ENCODE results near the gene CCDC17. TPM values are rescaled to one million over a fixed set of nuclear protein-coding genes. Genes with fewer than 3 reads are reported as not detected.
"Not testable (repeated sequence)": the region's sequence is repeated elsewhere in the genome, so short reads cannot be mapped to it uniquely, and the experiment has no call there.

Gene CCDC17
- total RNA-seq, 4 donors from 2014 or later = 0.38 to 3.6 (median 2.4) TPM

GRCh38 chr1:45604239-45604638 lies 19.6 kb downstream of the CCDC17 start:
- Histone ChIP-seq H3K27ac (no peak overlapping the region), H3K27me3 (no peaks in the 10 kb centered on the region), H3K4me3 (no peak overlapping the region), H3K4me1 (peaks cover 0 to 18% (median 6%) of the 10 kb centered on the region in 3 donors), H3K36me3 (peaks cover 0 to 66% (median 0%) of the 10 kb centered on the region in 3 donors), H3K9me3 (no peaks in the 10 kb centered on the region)
- intact Hi-C loops (cut with DNase I) = no loop called here
- WGBS, 2 donors = 90 to 97% methylated on average over 2 of the region's 2 CpGs
- no peak for DNase-seq
- TF ChIP-seq POLR2A (IDR thresholded peaks at IDR 0.05) = no peak
- TF ChIP-seq, protein P1, sequence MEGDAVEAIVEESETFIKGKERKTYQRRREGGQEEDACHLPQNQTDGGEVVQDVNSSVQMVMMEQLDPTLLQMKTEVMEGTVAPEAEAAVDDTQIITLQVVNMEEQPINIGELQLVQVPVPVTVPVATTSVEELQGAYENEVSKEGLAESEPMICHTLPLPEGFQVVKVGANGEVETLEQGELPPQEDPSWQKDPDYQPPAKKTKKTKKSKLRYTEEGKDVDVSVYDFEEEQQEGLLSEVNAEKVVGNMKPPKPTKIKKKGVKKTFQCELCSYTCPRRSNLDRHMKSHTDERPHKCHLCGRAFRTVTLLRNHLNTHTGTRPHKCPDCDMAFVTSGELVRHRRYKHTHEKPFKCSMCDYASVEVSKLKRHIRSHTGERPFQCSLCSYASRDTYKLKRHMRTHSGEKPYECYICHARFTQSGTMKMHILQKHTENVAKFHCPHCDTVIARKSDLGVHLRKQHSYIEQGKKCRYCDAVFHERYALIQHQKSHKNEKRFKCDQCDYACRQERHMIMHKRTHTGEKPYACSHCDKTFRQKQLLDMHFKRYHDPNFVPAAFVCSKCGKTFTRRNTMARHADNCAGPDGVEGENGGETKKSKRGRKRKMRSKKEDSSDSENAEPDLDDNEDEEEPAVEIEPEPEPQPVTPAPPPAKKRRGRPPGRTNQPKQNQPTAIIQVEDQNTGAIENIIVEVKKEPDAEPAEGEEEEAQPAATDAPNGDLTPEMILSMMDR (IDR thresholded peaks at IDR 0.05) = no peak

GRCh38 chr1:45596765-45597164 lies 27.1 kb downstream of the CCDC17 start:
- H3K4me1 ChIP-seq; H3K27me3 ChIP-seq; DNase-seq; H3K4me3 ChIP-seq; intact Hi-C loops (cut with DNase I); H3K27ac ChIP-seq; H3K9me3 ChIP-seq: not testable (repeated sequence)
- WGBS, 2 donors = 97 to 99% methylated on average over 8 of the region's 8 CpGs
- H3K36me3 ChIP-seq = peaks cover 0 to 43% (median 3%) of the 10 kb centered on the region in 3 donors

DNA sequence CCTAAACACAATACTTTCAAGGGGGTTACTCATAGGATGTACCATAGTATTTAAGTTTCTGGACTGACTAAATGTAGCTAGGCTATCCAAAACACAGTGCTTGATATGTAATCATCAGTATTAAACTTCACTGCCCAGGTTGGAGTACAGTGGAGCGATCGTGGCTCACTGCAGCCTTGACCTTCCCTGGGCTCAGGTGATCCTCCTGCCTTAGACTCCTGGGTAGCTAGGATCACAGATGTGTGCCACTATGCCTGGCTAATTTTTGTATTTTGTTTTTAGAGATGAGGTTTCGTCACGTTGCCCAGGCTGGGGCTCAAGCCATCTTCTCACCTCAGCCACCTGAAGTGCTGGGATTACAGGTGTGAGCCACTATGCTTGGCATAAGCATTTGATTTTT lies 29.4 kb downstream of the CCDC17 start:
- H3K4me3 ChIP-seq = no peak overlapping the region
- intact Hi-C loops (cut with DNase I) = no loop called here
- H3K27ac ChIP-seq = no peak overlapping the region
- H3K9me3 ChIP-seq = no peaks in the 10 kb centered on the region
- no peaks in the 10 kb centered on the region for H3K27me3 ChIP-seq
- TF ChIP-seq, protein P1 (IDR thresholded peaks at IDR 0.05) = no peak
- no peak for TF ChIP-seq POLR2A (IDR thresholded peaks at IDR 0.05)
- DNase-seq = no peak
- WGBS, 2 donors = 83 to 88% methylated on average over 4 of the region's 4 CpGs
- peaks cover 0 to 51% (median 3%) of the 10 kb centered on the region in 3 donors for H3K36me3 ChIP-seq
- peaks cover 0 to 19% (median 6%) of the 10 kb centered on the region in 3 donors for H3K4me1 ChIP-seq

GRCh38 chr1:45589861-45590260 lies 34.0 kb downstream of the CCDC17 start:
- no peak overlapping the region for H3K27ac ChIP-seq
- peak overlapping the region in 2 of 4 donors; percentile 11 to 31 for H3K4me3 ChIP-seq
- H3K9me3 ChIP-seq = no peaks in the 10 kb centered on the region
- no peaks in the 10 kb centered on the region for H3K27me3 ChIP-seq
- peaks cover 0 to 39% (median 0%) of the 10 kb centered on the region in 3 donors for H3K36me3 ChIP-seq
- no peak for DNase-seq
- intact Hi-C loops (cut with DNase I) = no loop called here
- 0 to 33% methylated on average over 1 of the region's 1 CpG for WGBS, 2 donors
- H3K4me1 ChIP-seq = peaks cover 16 to 51% (median 19%) of the 10 kb centered on the region in 3 donors
- TF ChIP-seq, protein P1 (IDR thresholded peaks at IDR 0.05) = no peak
- TF ChIP-seq POLR2A (IDR thresholded peaks at IDR 0.05) = no peak

DNA sequence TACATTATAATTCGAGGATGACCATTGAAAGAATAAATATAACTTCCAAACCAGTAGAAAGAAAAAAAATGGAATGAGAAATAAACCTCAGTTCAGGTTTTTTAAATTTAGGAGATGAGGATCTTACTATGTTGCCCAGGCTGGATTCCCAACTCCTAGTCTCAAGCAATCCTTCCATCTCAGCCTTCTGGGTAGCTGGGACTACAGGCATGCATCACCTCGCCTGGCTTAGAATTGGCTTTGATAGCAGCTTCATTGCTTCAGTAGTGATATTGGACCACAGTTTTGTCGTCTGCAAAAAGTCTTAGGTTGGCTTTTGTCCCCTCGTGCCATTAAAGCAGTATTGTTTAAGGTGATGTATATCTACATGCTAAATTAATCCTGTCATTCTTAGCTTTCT lies 37.1 kb downstream of the CCDC17 start:
- Histone ChIP-seq H3K9me3 (no peaks in the 10 kb centered on the region), H3K27me3 (no peaks in the 10 kb centered on the region), H3K4me1 (peaks cover 21 to 61% (median 21%) of the 10 kb centered on the region in 3 donors), H3K27ac (peak overlapping the region in 1 of 4 donors; percentile 23), H3K36me3 (peaks cover 0 to 8% (median 0%) of the 10 kb centered on the region in 3 donors), H3K4me3 (peak overlapping the region in 2 of 4 donors; percentile 83 to 97)
- no peak for DNase-seq
- intact Hi-C loops (cut with DNase I) = no loop called here
- TF ChIP-seq, protein P1 (IDR thresholded peaks at IDR 0.05) = no peak
- TF ChIP-seq POLR2A (IDR thresholded peaks at IDR 0.05) = no peak
- 44 to 46% methylated on average over 4 of the region's 4 CpGs for WGBS, 2 donors

Measured in esophagus squamous epithelium (tissue), 5 donors.